ENCODE results near the gene KRTAP4-1.
"Not testable (repeated sequence)": the region's sequence is repeated elsewhere in the genome, so short reads cannot be mapped to it uniquely, and the experiment has no call there.

KRTAP4-1 gene

GRCh38 chr17:41168121-41168520, 16.6 kb downstream of the KRTAP4-1 start, which contains the start of gene KRTAP4-3:
KRTAP4-3 (minus strand) TSS chr17:41168221; CDS start chr17:41168172, 49 bp downstream.
- DNase-seq: no peak

- no peak for DNase-seq
Measured at GRCh38 chr17:41167561-41167960, 17.1 kb downstream of the KRTAP4-1 start.

- no peak for DNase-seq
Measured at GRCh38 chr17:41163828-41164227, 20.9 kb downstream of the KRTAP4-1 start.

- DNase-seq: no peak
Measured at GRCh38 chr17:41160648-41161047, 24.1 kb downstream of the KRTAP4-1 start, which contains the start of gene KRTAP4-4. KRTAP4-4 (minus strand) TSS chr17:41160748; CDS start chr17:41160691, 57 bp downstream.

- DNase-seq: not testable (repeated sequence)
Measured at GRCh38 chr17:41160190-41160589, 24.5 kb downstream of the KRTAP4-1 start.

GRCh38 chr17:41153856-41154255, 30.9 kb downstream of the KRTAP4-1 start:
- DNase-seq: no peak

GRCh38 chr17:41151525-41151924, 33.2 kb downstream of the KRTAP4-1 start:
- no peak for DNase-seq

- DNase-seq: no peak
Measured at GRCh38 chr17:41150026-41150425, 34.7 kb downstream of the KRTAP4-1 start.

- no peak for DNase-seq
Measured at GRCh38 chr17:41149652-41149985, 35.1 kb downstream of the KRTAP4-1 start, which contains the start of gene KRTAP4-5. KRTAP4-5 (minus strand) TSS chr17:41149825; CDS start chr17:41149767, 58 bp downstream.

GRCh38 chr17:41148971-41149651, 35.6 kb downstream of the KRTAP4-1 start:
- DNase-seq: not testable (repeated sequence)

- no peak for DNase-seq
Measured at GRCh38 chr17:41147531-41148204, 37.0 kb downstream of the KRTAP4-1 start.

GRCh38 chr17:41145261-41145660, 39.5 kb downstream of the KRTAP4-1 start:
- no peak for DNase-seq

- DNase-seq: no peak
Measured at GRCh38 chr17:41144846-41145245, 39.9 kb downstream of the KRTAP4-1 start.

- no peak for DNase-seq
Measured at GRCh38 chr17:41141361-41141760, 43.4 kb downstream of the KRTAP4-1 start.

GRCh38 chr17:41140360-41141131, 44.2 kb downstream of the KRTAP4-1 start, which contains the start of gene KRTAP4-6:
KRTAP4-6 (minus strand) TSS chr17:41140544; CDS start chr17:41140487, 57 bp downstream.
- DNase-seq: no peak

GRCh38 chr17:41139865-41140264, 44.8 kb downstream of the KRTAP4-1 start:
- not testable (repeated sequence) for DNase-seq
